NCI-H748 (cell line): Measurements from ENCODE around the gene IDNK.

ENCODE experiments used
- DNase-seq: peaks from one replicate; lab custom pipeline; 2025; ENCODE audit not compliant: unreplicated experiment; lab: John Stamatoyannopoulos, UW

IDNK gene

GRCh38 chr9:83681490-83681889, 58.5 kb downstream of the IDNK start:
- no peak for DNase-seq

GRCh38 chr9:83688921-83689320, 66.0 kb downstream of the IDNK start:
- DNase-seq = no peak

GRCh38 chr9:83691492-83691891, 68.5 kb downstream of the IDNK start:
- DNase-seq = no peak
